ENCODE measurements around the gene KLK1. TPM values are rescaled to one million over a fixed set of nuclear protein-coding genes. Genes with fewer than 3 reads are reported as not detected.

KLK1 gene
- total RNA-seq, 1 donor from 2014 or later = not detected

- H3K4me3 ChIP-seq = no peak within 1 kb of the TSS
Measured at GRCh38 chr19:50854636-50855410, 31.2 kb upstream of the KLK1 start, which contains the start of gene KLK3. Gene KLK3 (plus strand): TSS chr19:50854915. CDS start chr19:50854956, 41 bp downstream.

GRCh38 chr19:50851620-50852019 lies 28.0 kb upstream of the KLK1 start:
- intact Hi-C loops (cut with DNase I) = no loop called here
- no peak for TF ChIP-seq POLR2AphosphoS5 (IDR thresholded peaks at IDR 0.05; ENCODE audit: insufficient read depth in 1 of 2, low read depth in 1 of 2)
- TF ChIP-seq POLR2A (IDR thresholded peaks at IDR 0.05) = no peak
- TF ChIP-seq CTCF (IDR thresholded peaks at IDR 0.05) = no peak
- no peaks in the 10 kb centered on the region for H3K27me3 ChIP-seq
- H3K27ac ChIP-seq = no peak overlapping the region
- H3K9me3 ChIP-seq = no peaks in the 10 kb centered on the region
- no peak for DNase-seq (ENCODE audit: extremely low spot score in 2 of 2)
- H3K4me3 ChIP-seq = no peak overlapping the region
- H3K4me1 ChIP-seq = no peaks in the 10 kb centered on the region
- H3K36me3 ChIP-seq = no peaks in the 10 kb centered on the region

More at GRCh38 chr19:50854636-50855410, 31.2 kb upstream of the KLK1 start, which contains the start of gene KLK3:
- no peaks in the 10 kb centered on the region for H3K36me3 ChIP-seq
- TF ChIP-seq CTCF (IDR thresholded peaks at IDR 0.05) (no peak), POLR2A (IDR thresholded peaks at IDR 0.05) (no peak), POLR2AphosphoS5 (IDR thresholded peaks at IDR 0.05; ENCODE audit: insufficient read depth in 1 of 2, low read depth in 1 of 2) (no peak)
- no peaks in the 10 kb centered on the region for H3K27me3 ChIP-seq
- no peaks in the 10 kb centered on the region for H3K4me1 ChIP-seq
- H3K9me3 ChIP-seq = no peaks in the 10 kb centered on the region
- intact Hi-C loops (cut with DNase I) = no loop called here
- H3K27ac ChIP-seq = no peak within 1 kb of the TSS
- no peak for DNase-seq (ENCODE audit: extremely low spot score in 2 of 2)

GRCh38 chr19:50850738-50851137 lies 27.2 kb upstream of the KLK1 start:
- intact Hi-C loops (cut with DNase I) = no loop called here
- H3K9me3 ChIP-seq = no peaks in the 10 kb centered on the region
- H3K4me3 ChIP-seq = no peak overlapping the region
- H3K27me3 ChIP-seq = no peaks in the 10 kb centered on the region
- DNase-seq (ENCODE audit: extremely low spot score in 2 of 2) = no peak
- H3K36me3 ChIP-seq = no peaks in the 10 kb centered on the region
- no peak for TF ChIP-seq POLR2A (IDR thresholded peaks at IDR 0.05)
- TF ChIP-seq CTCF (IDR thresholded peaks at IDR 0.05) = no peak
- no peak for TF ChIP-seq POLR2AphosphoS5 (IDR thresholded peaks at IDR 0.05; ENCODE audit: insufficient read depth in 1 of 2, low read depth in 1 of 2)
- H3K27ac ChIP-seq = no peak overlapping the region
- H3K4me1 ChIP-seq = no peaks in the 10 kb centered on the region

- intact Hi-C loops (cut with DNase I) = no loop called here
- Histone ChIP-seq H3K36me3 (no peaks in the 10 kb centered on the region), H3K27me3 (no peaks in the 10 kb centered on the region), H3K27ac (no peak overlapping the region), H3K4me3 (no peak overlapping the region), H3K4me1 (no peaks in the 10 kb centered on the region), H3K9me3 (no peaks in the 10 kb centered on the region)
- DNase-seq (ENCODE audit: extremely low spot score in 2 of 2) = no peak
- TF ChIP-seq CTCF (IDR thresholded peaks at IDR 0.05) = no peak
- no peak for TF ChIP-seq POLR2AphosphoS5 (IDR thresholded peaks at IDR 0.05; ENCODE audit: insufficient read depth in 1 of 2, low read depth in 1 of 2)
- TF ChIP-seq POLR2A (IDR thresholded peaks at IDR 0.05) = no peak
Measured at GRCh38 chr19:50844296-50844935, 20.8 kb upstream of the KLK1 start.
